Esophagus (tissue), 2 donors: Measurements from ENCODE around the gene THSD4. TPM values are rescaled to one million over a fixed set of nuclear protein-coding genes. Genes with fewer than 3 reads are reported as not detected.

Experiments
- H3K27ac ChIP-seq, 2 donors: one replicate each; pipeline ENCODE4 v1.5.1; 2013; ENCODE audit warnings: low read depth in 2 of 2, mild to moderate bottlenecking in 2 of 2, inconsistent platforms in 1 of 2, low read length in 1 of 2, moderate library complexity in 1 of 2
- H3K27me3 ChIP-seq, 2 donors: one replicate each; pipeline ENCODE4 v1.6.1; 2013; ENCODE audit warnings: low read length in 2 of 2, control low read depth in 1 of 2, mild to moderate bottlenecking in 1 of 2; ENCODE audit not compliant: insufficient read depth in 2 of 2, control insufficient read depth in 1 of 2
- H3K36me3 ChIP-seq, 2 donors: one replicate each; pipeline ENCODE4 v1.6.1; 2013; ENCODE audit warnings: low read length in 1 of 2; ENCODE audit not compliant: control insufficient read depth in 2 of 2, insufficient read depth in 2 of 2
- H3K4me1 ChIP-seq, 2 donors: one replicate each; pipeline ENCODE4 v1.6.1; 2013; ENCODE audit warnings: low read length in 1 of 2; ENCODE audit not compliant: control insufficient read depth in 2 of 2, insufficient read depth in 2 of 2
- H3K4me3 ChIP-seq, 2 donors: one replicate each; pipeline ENCODE4 v1.5.1; 2013; ENCODE audit warnings: low read length in 2 of 2, mild to moderate bottlenecking in 2 of 2, low read depth in 1 of 2, moderate library complexity in 1 of 2
- H3K9me3 ChIP-seq, 2 donors: one replicate each; pipeline ENCODE4 v1.6.1; 2013; ENCODE audit warnings: mild to moderate bottlenecking in 2 of 2, low read depth in 1 of 2, low read length in 1 of 2, moderate library complexity in 1 of 2; ENCODE audit not compliant: control insufficient read depth in 2 of 2, insufficient read depth in 1 of 2
- WGBS, 2 donors: extraction: QIAGEN DNeasy Blood & Tissue Kit; methylation state at CpG; one replicate each; pipeline ENCODE4 v1.1.7; 2013; 5-methylcytosine and 5-hydroxymethylcytosine counted together
- polyA plus RNA-seq, 2 donors: library from polyadenylated mRNA; stranded (reverse); fragments of 200-250 nt; gene quantifications; one replicate each; pipeline ENCODE4 v1.2.3, GENCODE V29; 2013
- donor health status: healthy with polysubstance abuse.
- donor health status: Bipolar disorder and iron deficiency.

Gene THSD4
- polyA plus RNA-seq, 2 donors = 34.1 to 49.7 TPM

- no peak overlapping the region for H3K27ac ChIP-seq
- no peaks in the 10 kb centered on the region for H3K9me3 ChIP-seq
- 78 to 84% methylated on average over 6 of the region's 6 CpGs for WGBS, 2 donors
- no peak overlapping the region for H3K4me3 ChIP-seq
- no peaks in the 10 kb centered on the region for H3K27me3 ChIP-seq
- no peaks in the 10 kb centered on the region for H3K36me3 ChIP-seq
- peaks cover 2 to 4% of the 10 kb centered on the region in 2 donors for H3K4me1 ChIP-seq
These were observed 295.1 kb downstream of the THSD4 start for GRCh38 chr15:71410347-71410746.

- no peaks in the 10 kb centered on the region for H3K9me3 ChIP-seq
- peaks cover 2 to 4% of the 10 kb centered on the region in 2 donors for H3K4me1 ChIP-seq
- no peak overlapping the region for H3K4me3 ChIP-seq
- no peaks in the 10 kb centered on the region for H3K27me3 ChIP-seq
- 60 to 64% methylated on average over 16 of the region's 16 CpGs for WGBS, 2 donors
- H3K36me3 ChIP-seq = no peaks in the 10 kb centered on the region
- peak overlapping the region; percentile 40 to 62 for H3K27ac ChIP-seq
These were observed 296.5 kb downstream of the THSD4 start for GRCh38 chr15:71411538-71412482.

GRCh38 chr15:71413419-71413818 is 298.1 kb downstream of the THSD4 start:
- H3K9me3 ChIP-seq = no peaks in the 10 kb centered on the region
- no peaks in the 10 kb centered on the region for H3K36me3 ChIP-seq
- peaks cover 2 to 4% of the 10 kb centered on the region in 2 donors for H3K4me1 ChIP-seq
- H3K4me3 ChIP-seq = no peak overlapping the region
- no peak overlapping the region for H3K27ac ChIP-seq
- WGBS, 2 donors = 76 to 81% methylated on average over 3 of the region's 3 CpGs
- no peaks in the 10 kb centered on the region for H3K27me3 ChIP-seq

- H3K36me3 ChIP-seq = no peaks in the 10 kb centered on the region
- no peak overlapping the region for H3K27ac ChIP-seq
- no peaks in the 10 kb centered on the region for H3K9me3 ChIP-seq
- no peaks in the 10 kb centered on the region for H3K27me3 ChIP-seq
- H3K4me3 ChIP-seq = no peak overlapping the region
- 63 to 68% methylated on average over 2 of the region's 2 CpGs for WGBS, 2 donors
- peaks cover 2 to 4% of the 10 kb centered on the region in 2 donors for H3K4me1 ChIP-seq
These were observed 299.6 kb downstream of the THSD4 start for GRCh38 chr15:71414853-71415252.

DNA sequence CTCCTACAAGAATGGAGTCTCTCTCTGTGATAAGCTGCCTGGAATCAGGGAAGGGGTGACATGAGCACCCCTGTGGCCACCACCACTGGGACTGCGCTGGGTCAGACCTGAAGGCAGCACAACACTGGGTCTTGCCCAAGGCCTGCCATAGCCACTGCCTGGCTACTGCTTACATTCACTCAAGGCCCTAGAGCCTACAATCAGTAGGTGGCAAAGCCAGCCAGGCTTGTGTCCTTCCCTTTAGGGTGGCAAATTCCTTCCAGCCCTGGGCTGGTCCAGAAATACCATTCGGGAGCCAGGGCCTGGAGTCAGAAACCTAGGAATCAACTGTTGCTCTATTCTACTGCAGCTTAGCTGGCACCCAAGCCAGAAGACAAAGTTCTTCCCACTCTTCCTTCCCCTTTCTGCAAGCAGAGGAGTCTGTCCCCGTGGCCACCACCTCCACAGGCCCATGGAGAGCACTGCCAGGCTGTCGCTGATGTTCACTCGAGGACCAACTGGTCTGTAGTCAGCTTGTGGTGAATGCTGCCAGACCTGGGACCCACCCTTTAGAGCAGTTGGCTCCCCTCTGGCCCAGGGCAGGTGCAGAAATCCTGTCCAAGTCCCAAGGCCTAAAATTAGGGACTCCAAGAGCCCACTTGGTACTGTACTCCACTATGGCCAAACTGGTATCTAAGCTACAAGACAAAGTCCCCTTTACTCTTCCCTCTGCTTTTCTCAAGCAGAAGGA is 307.4 kb downstream of the THSD4 start:
- Histone ChIP-seq H3K36me3 (peaks cover 0 to 2% of the 10 kb centered on the region in 2 donors), H3K4me3 (no peak overlapping the region)
- WGBS, 2 donors = 88 to 91% methylated on average over 5 of the region's 5 CpGs

DNA sequence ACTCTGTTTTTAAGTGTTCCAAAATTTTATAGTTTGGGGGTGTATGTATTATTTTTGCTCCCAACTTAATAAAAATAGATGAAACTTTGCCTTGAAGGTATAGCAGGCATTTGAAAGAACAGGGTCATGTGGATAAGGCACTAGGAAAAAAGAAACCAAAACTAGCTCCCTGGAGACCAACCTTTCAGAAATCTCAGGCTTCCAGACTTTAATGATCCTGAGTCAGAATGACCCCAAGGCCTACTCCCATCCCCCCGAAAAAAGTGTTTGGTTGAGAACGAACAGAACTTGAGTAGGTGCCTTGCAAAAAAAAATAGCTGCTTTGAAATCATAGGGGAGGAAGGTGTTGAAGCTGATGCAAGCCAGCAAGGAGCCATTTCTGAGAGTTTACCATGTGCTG is 309.5 kb downstream of the THSD4 start:
- Histone ChIP-seq H3K27me3 (no peaks in the 10 kb centered on the region), H3K4me3 (no peak overlapping the region), H3K4me1 (no peaks in the 10 kb centered on the region), H3K36me3 (peaks cover 0 to 2% of the 10 kb centered on the region in 2 donors), H3K9me3 (no peaks in the 10 kb centered on the region), H3K27ac (no peak overlapping the region)
- WGBS, 2 donors = 62 to 67% methylated on average over 2 of the region's 2 CpGs

More for the DNA sequence above, 307.4 kb downstream of the THSD4 start:
- H3K27ac ChIP-seq = peak overlapping the region in 1 of 2 donors; percentile 15
- no peaks in the 10 kb centered on the region for H3K27me3 ChIP-seq
- no peaks in the 10 kb centered on the region for H3K9me3 ChIP-seq
- H3K4me1 ChIP-seq = no peaks in the 10 kb centered on the region

GRCh38 chr15:71425388-71425787 is 310.1 kb downstream of the THSD4 start:
- WGBS, 2 donors = 91 to 93% methylated on average over 3 of the region's 3 CpGs
- no peaks in the 10 kb centered on the region for H3K9me3 ChIP-seq
- no peaks in the 10 kb centered on the region for H3K4me1 ChIP-seq
- no peaks in the 10 kb centered on the region for H3K27me3 ChIP-seq
- no peak overlapping the region for H3K27ac ChIP-seq
- H3K4me3 ChIP-seq = no peak overlapping the region
- peaks cover 0 to 2% of the 10 kb centered on the region in 2 donors for H3K36me3 ChIP-seq

GRCh38 chr15:71426792-71427191 is 311.5 kb downstream of the THSD4 start:
- no peaks in the 10 kb centered on the region for H3K4me1 ChIP-seq
- no peak overlapping the region for H3K4me3 ChIP-seq
- no peaks in the 10 kb centered on the region for H3K27me3 ChIP-seq
- 79% methylated on average over 2 of the region's 2 CpGs for WGBS, 2 donors
- H3K9me3 ChIP-seq = no peaks in the 10 kb centered on the region
- H3K36me3 ChIP-seq = peaks cover 0 to 2% of the 10 kb centered on the region in 2 donors
- H3K27ac ChIP-seq = no peak overlapping the region

DNA sequence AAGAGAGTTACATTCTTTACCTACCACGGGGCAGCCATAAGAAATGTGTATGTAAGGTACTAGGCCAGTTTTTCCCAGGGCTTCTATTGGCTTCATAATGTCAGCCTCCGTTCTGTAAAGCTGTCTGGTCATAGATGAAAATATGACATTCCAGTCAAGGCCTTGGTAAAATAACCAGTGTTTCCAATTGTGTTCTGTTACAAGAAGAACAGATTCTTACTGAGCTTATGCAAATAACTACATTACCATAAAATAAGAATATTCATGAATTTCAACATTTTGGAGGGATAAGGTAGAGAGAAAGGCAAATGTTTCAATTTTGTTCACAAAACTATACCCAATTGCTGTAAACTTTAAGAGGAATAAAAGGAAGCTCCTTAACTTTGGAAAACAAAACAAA is 315.5 kb downstream of the THSD4 start:
- WGBS, 2 donors = 93 to 95% methylated on average over 2 of the region's 2 CpGs
- Histone ChIP-seq H3K4me1 (no peaks in the 10 kb centered on the region), H3K27ac (no peak overlapping the region), H3K9me3 (no peaks in the 10 kb centered on the region), H3K36me3 (peaks cover 0 to 2% of the 10 kb centered on the region in 2 donors), H3K27me3 (no peaks in the 10 kb centered on the region), H3K4me3 (no peak overlapping the region)
